Loucy (cell line): Measurements from ENCODE around the gene ERBIN.

ENCODE experiments used
- EZH2phosphoT487 ChIP-seq: fragments of 200-600 bp; IDR thresholded peaks from 2 replicates; pipeline ENCODE4 v1.6.1; 2018; ENCODE audit warnings: antibody characterized with exemption, mild to moderate bottlenecking, moderate library complexity, borderline replicate concordance
- TF ChIP-seq, protein P1 (sequence below): fragments of 200-600 bp; sonication (generic); conservative IDR thresholded peaks from 2 replicates; pipeline ENCODE4 v1.5.1; 2014; ENCODE audit warnings: mild to moderate bottlenecking, antibody characterized with exemption, low read length

DNA sequence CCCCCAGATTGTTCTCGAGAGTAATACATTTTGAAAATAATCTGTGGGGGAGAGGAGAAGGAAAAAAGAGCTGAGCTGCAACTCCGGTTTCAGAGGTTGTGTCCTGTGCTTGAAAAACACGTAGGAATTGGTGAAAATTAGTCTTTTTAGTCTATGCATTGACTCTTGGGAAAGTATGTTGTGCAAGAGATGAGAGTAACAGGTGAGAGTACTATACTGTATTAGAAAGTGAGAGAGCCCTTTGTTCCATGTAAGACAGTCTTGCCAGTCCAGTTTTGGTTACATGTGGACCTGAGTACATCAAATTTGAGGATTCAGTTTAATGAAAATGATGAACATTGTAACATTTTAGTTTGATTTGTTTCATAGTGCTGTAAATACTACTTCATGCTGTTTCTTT lies 27.8 kb downstream of the ERBIN start:
- TF ChIP-seq, protein P1, sequence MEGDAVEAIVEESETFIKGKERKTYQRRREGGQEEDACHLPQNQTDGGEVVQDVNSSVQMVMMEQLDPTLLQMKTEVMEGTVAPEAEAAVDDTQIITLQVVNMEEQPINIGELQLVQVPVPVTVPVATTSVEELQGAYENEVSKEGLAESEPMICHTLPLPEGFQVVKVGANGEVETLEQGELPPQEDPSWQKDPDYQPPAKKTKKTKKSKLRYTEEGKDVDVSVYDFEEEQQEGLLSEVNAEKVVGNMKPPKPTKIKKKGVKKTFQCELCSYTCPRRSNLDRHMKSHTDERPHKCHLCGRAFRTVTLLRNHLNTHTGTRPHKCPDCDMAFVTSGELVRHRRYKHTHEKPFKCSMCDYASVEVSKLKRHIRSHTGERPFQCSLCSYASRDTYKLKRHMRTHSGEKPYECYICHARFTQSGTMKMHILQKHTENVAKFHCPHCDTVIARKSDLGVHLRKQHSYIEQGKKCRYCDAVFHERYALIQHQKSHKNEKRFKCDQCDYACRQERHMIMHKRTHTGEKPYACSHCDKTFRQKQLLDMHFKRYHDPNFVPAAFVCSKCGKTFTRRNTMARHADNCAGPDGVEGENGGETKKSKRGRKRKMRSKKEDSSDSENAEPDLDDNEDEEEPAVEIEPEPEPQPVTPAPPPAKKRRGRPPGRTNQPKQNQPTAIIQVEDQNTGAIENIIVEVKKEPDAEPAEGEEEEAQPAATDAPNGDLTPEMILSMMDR, result no peak
- no peak for TF ChIP-seq EZH2phosphoT487
